Glutamatergic neuron (in vitro differentiated cells): ENCODE measurements around the gene SIGLEC1. TPM values are rescaled to one million over a fixed set of nuclear protein-coding genes. Genes with fewer than 3 reads are reported as not detected.

Source experiments
- DNase-seq: peaks from one replicate; pipeline ENCODE4 v3.0.0; 2022
- H3K27ac Mint-ChIP-seq: one replicate; pipeline ENCODE4 v1.8.0; 2020; ENCODE audit warnings: mild to moderate bottlenecking, mixed read lengths, inconsistent platforms; ENCODE audit not compliant: unreplicated experiment
- H3K27me3 Mint-ChIP-seq: one replicate; pipeline ENCODE4 v1.8.0; 2020; ENCODE audit warnings: mild to moderate bottlenecking, moderate library complexity, mixed read lengths, inconsistent platforms; ENCODE audit not compliant: unreplicated experiment
- H3K36me3 Mint-ChIP-seq: one replicate; pipeline ENCODE4 v1.8.0; 2020; ENCODE audit warnings: mild to moderate bottlenecking, mixed read lengths, inconsistent platforms; ENCODE audit not compliant: unreplicated experiment
- H3K4me1 Mint-ChIP-seq: one replicate; pipeline ENCODE4 v1.8.0; 2020; ENCODE audit warnings: mild to moderate bottlenecking, low read depth, mixed read lengths, inconsistent platforms; ENCODE audit not compliant: unreplicated experiment
- H3K4me3 Mint-ChIP-seq: one replicate; pipeline ENCODE4 v1.8.0; 2020; ENCODE audit warnings: mild to moderate bottlenecking, mixed read lengths, inconsistent platforms; ENCODE audit not compliant: unreplicated experiment
- H3K9me3 Mint-ChIP-seq: one replicate; pipeline ENCODE4 v1.8.0; 2020; ENCODE audit warnings: mild to moderate bottlenecking, moderate library complexity, mixed read lengths, inconsistent platforms; ENCODE audit not compliant: unreplicated experiment
- CTCF ChIP-seq: fragments of 200-600 bp; sonication (generic); IDR thresholded peaks from one replicate; pipeline ENCODE4 v1.5.0; 2021; ENCODE audit not compliant: partially characterized antibody, unreplicated experiment
- total RNA-seq: library from RNA; stranded (reverse); fragmentation: NEBNext Ultra II Directional; extraction: Animal tissue kit (Norgen Biotek cat#: 25700); gene quantifications from one replicate; pipeline ENCODE4 v1.2.1, GENCODE V29; 2021; ENCODE audit not compliant: unreplicated experiment

SIGLEC1 gene
- total RNA-seq, 1 donor from 2014 or later = not detected

- no peak for DNase-seq
- no peak for TF ChIP-seq CTCF
- H3K27ac Mint-ChIP-seq = no peak overlapping the region
- peaks cover 6% of the 10 kb centered on the region for H3K27me3 Mint-ChIP-seq
- no peak overlapping the region for H3K4me3 Mint-ChIP-seq
- peaks cover 3% of the 10 kb centered on the region for H3K4me1 Mint-ChIP-seq
- H3K9me3 Mint-ChIP-seq = peaks cover 7% of the 10 kb centered on the region
- peaks cover 4% of the 10 kb centered on the region for H3K36me3 Mint-ChIP-seq
Measured at GRCh38 chr20:3757268-3757667, 44.9 kb upstream of the SIGLEC1 start.

GRCh38 chr20:3755814-3756480 lies 43.5 kb upstream of the SIGLEC1 start:
- Mint-ChIP-seq H3K27ac (no peak overlapping the region), H3K4me1 (peaks cover 3% of the 10 kb centered on the region), H3K4me3 (no peak overlapping the region), H3K27me3 (peaks cover 7% of the 10 kb centered on the region), H3K9me3 (peaks cover 7% of the 10 kb centered on the region), H3K36me3 (peaks cover 4% of the 10 kb centered on the region)
- TF ChIP-seq CTCF = no peak
- DNase-seq = no peak

- Mint-ChIP-seq H3K4me1 (no peaks in the 10 kb centered on the region), H3K36me3 (peaks cover 4% of the 10 kb centered on the region), H3K9me3 (peaks cover 7% of the 10 kb centered on the region), H3K27me3 (peaks cover 10% of the 10 kb centered on the region), H3K4me3 (no peak overlapping the region), H3K27ac (no peak overlapping the region)
- TF ChIP-seq CTCF = no peak
- no peak for DNase-seq
Measured at GRCh38 chr20:3755269-3755668, 42.9 kb upstream of the SIGLEC1 start.

GRCh38 chr20:3754276-3754630 lies 41.9 kb upstream of the SIGLEC1 start:
- Mint-ChIP-seq H3K9me3 (peaks cover 5% of the 10 kb centered on the region), H3K27me3 (peaks cover 10% of the 10 kb centered on the region), H3K27ac (no peak overlapping the region), H3K4me3 (no peak overlapping the region), H3K36me3 (peaks cover 4% of the 10 kb centered on the region), H3K4me1 (no peaks in the 10 kb centered on the region)
- no peak for TF ChIP-seq CTCF
- no peak for DNase-seq

- peaks cover 4% of the 10 kb centered on the region for H3K36me3 Mint-ChIP-seq
- H3K27me3 Mint-ChIP-seq = peaks cover 10% of the 10 kb centered on the region
- no peak for TF ChIP-seq CTCF
- no peak overlapping the region for H3K27ac Mint-ChIP-seq
- no peak overlapping the region for H3K4me3 Mint-ChIP-seq
- H3K9me3 Mint-ChIP-seq = peaks cover 6% of the 10 kb centered on the region
- DNase-seq = no peak
- no peaks in the 10 kb centered on the region for H3K4me1 Mint-ChIP-seq
Measured at GRCh38 chr20:3753501-3754275, 41.3 kb upstream of the SIGLEC1 start.
